GM19351 (cell line): Measurements from ENCODE around the gene ULK1.
"Not testable (repeated sequence)": the region's sequence is repeated elsewhere in the genome, so short reads cannot be mapped to it uniquely, and the experiment has no call there.

ENCODE experiments used
- ATAC-seq: cut with Tn5 transposase; IDR thresholded peaks from one replicate; pipeline ENCODE4 v1.9.1; 2021; ENCODE audit warnings: mild to moderate bottlenecking, moderate library complexity; ENCODE audit not compliant: unreplicated experiment

ULK1 gene

GRCh38 chr12:131940141-131940547, 45.7 kb downstream of the ULK1 start:
- ATAC-seq, result no peak

DNA sequence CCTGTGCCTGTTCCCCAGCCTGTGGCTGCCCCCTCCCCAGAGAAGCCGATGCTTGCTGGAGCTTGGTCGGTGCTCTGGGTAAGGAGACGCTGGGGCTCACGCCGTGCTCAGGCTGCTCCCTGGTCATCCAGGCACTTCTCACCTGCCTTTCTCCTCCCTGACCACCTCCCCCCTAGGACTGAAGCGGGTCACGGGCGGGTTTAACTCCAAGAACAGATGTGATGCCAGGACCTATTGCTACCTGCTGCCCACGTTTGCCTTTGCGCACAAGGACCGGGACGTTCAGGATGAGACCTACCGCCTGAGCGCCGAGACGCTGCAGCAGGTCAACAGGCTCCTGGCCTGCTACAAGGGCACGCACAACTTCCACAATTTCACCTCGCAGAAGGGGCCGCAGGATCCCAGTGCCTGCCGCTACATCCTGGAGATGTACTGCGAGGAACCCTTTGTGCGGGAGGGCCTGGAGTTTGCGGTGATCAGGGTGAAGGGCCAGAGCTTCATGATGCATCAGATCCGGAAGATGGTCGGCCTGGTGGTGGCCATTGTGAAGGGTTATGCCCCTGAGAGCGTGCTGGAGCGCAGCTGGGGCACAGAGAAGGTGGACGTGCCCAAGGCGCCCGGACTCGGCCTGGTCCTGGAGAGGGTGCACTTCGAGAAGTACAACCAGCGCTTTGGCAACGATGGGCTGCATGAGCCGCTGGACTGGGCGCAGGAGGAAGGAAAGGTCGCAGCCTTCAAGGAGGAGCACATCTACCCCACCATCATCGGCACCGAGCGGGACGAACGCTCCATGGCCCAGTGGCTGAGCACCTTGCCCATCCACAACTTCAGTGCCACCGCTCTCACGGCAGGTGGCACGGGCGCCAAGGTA, 46.9 kb downstream of the ULK1 start:
- no peak for ATAC-seq

GRCh38 chr12:131941987-131942341, 47.5 kb downstream of the ULK1 start:
- no peak for ATAC-seq

GRCh38 chr12:131942671-131943070, 48.2 kb downstream of the ULK1 start:
- ATAC-seq, result no peak

DNA sequence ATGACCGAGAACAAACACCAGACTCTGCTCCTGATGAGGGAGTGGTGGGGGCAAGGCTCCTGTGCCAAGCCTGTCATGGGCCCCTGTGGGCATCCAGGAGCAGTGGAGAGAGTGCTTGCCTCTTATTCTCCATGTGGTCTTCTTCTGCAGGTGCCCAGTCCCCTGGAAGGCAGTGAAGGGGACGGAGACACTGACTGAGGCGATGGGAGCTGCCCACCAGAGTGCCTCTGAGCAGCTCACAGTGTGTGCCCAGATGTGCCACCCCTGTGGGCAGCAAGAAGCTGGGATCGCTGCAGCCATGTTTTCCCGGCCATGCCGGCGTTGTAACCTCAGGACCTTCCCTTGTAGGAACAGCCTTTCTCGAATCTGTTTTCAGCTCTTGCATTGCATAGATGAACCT, 49.0 kb downstream of the ULK1 start:
- no peak for ATAC-seq

DNA sequence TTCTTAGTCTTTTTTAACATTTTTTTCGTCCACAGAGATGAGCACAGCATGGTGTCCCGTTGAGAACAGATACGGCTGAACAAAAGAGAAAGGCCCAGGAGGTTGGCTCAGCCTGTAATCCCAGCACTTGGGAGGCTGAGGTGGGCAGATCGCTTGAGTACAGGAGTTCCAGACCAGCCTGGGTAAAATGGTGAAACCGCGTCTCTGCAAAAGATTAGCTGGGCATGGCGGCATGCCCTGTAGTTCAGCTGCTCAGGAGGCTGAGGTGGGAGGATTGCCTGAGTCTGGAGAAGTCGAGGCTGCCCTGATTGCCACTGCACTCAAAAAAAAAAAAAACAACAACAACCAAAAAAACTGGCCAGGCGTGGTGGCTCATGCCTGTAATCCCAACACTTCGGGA, 49.5 kb downstream of the ULK1 start:
- ATAC-seq, result no peak

DNA sequence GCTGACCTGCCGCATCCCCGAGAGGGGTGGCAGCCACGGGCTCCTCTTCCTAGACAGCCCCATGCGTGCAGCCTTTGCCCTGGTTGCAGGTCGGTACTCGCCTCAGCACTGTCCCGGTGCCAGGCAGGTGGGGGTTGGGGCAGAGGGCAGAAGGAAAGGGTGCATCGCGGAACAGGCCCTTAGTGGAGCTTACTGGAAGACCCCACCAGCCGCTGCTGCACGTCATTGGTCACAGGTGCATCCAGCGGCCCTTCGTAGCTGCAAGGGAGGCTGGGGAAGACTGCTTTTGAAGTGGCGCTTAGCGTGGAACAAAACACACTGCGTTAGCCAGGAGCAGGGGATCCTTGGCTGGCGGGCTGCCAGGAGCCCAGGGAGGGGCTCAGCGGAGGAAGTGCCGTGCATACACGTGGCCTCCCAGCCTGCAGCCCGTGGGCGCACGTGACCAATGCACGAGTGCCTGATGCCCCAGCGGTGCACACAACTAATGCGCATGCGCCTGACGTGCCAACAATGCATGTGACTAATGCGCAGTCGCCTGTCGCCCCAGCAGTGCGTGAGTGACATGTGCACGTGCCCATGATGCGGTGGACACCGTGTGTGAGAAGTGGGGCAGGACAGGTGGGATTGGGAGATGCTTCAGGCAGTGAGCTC, 50.3 kb downstream of the ULK1 start:
- no peak for ATAC-seq

DNA sequence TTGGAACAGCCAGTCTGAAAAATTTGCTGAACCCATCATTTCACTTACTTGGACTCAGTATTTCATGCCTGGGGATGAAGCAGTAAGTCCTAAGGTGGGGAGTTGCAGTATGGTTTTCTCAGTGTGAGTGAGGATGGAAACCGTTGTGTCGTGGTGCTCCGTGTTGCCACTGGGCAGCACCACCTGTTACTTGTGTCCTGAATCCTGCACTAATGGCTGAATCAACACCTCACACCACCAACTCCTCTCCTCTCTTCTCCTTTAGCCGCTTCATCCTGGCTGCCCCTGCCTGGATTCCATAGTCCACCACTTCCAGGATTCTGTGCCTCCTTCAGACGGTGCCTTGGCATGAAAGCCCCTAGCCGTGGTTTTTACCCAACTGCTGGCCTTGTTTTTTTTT, 52.3 kb downstream of the ULK1 start:
- no peak for ATAC-seq

GRCh38 chr12:131947482-131948027, 53.1 kb downstream of the ULK1 start:
- no peak for ATAC-seq

DNA sequence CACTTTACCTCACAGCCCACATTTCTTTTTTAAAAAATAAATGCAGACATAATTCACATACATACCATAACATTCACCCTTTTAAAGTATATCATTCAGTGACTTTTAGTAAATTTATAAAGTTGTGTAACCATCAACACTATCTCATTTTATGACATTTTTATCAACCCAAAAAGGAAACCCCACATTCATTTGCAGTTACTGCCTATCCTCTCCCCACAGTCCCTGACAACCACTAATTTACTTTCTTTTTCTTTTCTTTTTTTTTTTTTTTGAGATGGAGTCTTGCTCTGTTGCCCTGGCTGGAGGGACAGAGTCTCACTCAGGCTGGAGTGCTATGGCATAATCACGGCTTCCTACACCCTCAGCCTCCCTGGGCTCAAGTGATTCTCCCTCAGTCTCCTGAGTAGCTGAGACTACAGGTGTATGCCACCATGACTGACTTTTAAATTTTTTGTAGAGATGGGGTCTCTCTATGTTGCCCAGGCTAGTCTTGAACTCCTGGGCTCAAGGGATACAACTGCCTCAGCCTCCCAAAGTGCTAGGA, 53.8 kb downstream of the ULK1 start:
- ATAC-seq, result no peak

- ATAC-seq, result not testable (repeated sequence)
Observed at GRCh38 chr12:131948713-131949430, 54.5 kb downstream of the ULK1 start.

DNA sequence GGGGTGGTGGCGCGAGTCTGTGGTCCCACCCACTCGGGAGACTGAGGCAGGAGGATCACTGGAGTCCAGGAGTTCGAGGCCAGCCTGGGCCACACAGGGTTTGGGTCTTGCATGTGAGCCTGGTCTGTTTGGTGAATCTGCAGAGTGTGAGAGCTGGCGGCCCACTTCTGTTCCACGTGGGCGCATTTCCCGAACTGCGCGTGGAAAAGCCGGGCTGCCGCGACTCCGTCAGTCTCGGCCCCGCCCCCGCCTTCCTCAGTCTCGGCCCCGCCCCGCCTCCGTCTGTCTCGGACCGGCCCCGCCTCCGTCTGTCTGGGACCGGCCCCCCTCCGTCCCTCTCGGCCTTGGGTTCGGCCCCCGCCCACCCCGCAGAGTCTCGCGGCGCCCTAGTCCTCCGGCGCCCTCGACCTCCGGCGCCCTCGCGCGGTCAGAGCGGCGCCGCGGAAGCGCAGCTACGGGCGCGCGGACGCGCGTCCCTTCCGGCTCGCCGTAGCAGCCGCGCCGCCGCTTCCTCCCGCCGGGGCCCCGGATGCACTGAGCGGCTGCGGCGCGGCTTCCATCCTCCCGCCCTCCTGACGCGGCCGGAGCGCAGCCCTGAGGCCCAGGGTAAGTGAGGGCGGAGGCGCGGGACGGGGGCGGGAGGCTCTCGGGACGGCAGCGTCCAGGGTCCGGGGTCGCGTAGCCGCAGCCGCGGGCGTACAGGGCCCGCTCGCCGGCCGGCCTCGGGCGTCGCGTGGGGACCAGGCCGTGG, 55.2 kb downstream of the ULK1 start, which contains the start of gene EP400:
Gene EP400, plus strand, starts transcription at position 512 of the 751 bp plus-strand sequence. CDS start 10,678 bp downstream, outside the sequence.
- ATAC-seq, result peak; percentile 87

DNA sequence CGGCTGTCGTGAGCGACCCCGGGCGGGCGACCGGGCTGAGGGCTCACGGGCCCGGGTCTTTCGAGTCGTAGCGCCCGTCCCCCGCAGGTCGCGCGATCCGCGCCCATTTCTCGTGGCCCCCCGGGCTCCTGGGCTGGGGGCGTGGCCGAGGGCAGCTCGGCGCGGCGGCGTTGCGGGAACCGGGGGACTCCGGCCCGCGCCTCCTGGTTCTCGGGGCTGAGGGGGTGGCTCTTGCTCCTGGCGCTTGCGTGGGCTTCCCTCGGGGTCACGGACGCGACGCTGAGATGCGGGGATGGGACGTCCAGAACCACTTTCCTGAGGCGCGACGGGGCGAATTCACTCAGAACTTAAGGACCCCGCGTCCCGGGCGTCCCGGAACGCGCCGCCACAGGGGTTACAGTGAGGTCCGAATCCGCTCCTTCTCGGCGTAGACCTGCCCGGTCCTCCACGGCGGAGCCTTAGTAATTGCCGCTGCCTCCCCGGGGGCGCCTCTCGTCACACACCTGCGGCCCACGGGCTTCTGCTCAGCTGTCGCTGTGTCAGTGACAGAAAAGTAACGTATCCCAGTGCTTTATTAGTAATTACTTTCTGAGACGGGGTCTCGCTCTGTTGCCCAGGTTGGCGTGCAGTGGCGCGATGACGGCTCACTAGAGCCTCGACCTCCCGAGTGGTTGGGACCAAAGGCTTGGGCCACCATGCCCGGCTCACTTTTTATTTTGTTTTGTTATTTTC, 55.9 kb downstream of the ULK1 start:
- peak; percentile 36 for ATAC-seq

DNA sequence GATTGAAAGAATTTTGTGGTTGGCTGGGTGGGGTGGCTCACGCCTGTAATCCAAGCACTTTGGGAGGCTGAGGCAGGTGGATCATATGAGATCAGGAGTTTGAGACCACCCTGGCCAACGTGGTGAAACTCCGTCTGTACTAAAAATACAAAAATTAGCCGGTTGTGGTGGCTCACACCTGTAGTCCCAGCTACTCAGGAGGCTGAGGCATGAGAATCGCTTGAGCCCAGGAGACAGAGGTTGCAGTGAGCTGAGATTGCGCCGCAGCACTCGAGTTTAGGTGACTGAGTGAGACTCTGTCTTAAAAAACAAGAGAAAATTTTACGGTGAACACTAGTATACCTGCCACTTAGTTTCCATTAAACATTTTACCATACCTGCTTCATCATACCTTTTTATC, 59.4 kb downstream of the ULK1 start:
- not testable (repeated sequence) for ATAC-seq

DNA sequence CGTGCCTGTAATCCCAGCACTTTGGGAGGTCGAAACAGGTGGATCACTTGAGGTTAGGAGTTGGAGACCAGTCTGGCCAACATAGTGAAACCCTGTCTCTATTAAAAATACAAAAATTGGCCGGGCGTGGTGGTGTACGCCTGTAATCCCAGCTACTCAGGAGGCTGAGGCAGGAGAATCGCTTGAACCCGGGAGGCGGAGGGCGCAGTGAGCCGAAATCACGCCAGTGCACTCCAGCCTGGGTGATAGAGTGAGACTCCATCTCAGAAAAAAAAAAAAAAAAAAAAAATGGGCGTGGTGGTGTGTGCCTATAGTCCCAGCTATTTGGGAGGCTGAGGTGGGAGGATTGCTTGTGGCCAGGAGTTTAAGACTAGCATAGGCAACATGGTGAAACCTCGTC, 60.0 kb downstream of the ULK1 start:
- ATAC-seq, result not testable (repeated sequence)

- no peak for ATAC-seq
Observed at GRCh38 chr12:131959116-131959515, 64.7 kb downstream of the ULK1 start.

GRCh38 chr12:131959641-131960589, 65.5 kb downstream of the ULK1 start:
- no peak for ATAC-seq

- ATAC-seq, result not testable (repeated sequence)
Observed at GRCh38 chr12:131960590-131961325, 66.3 kb downstream of the ULK1 start.
